Measurements from ENCODE around the gene SLX9. TPM values are rescaled to one million over a fixed set of nuclear protein-coding genes. Genes with fewer than 3 reads are reported as not detected.

Gene SLX9
- total RNA-seq, 6 experiments from 2014 or later = 15.0 to 27.9 (median 17.1) TPM

- intact Hi-C loops (cut with DNase I) = no loop called here
- DNase-seq = no peak
- no peak for ATAC-seq
- 94% methylated on average over 12 of the region's 12 CpGs for WGBS (ENCODE audit: insufficient coverage, low coverage, low lambda C conversion rate, missing lambda C conversion rate)
- no peaks in the 10 kb centered on the region for H3K9me3 ChIP-seq
- no peak overlapping the region for H3K27ac ChIP-seq
- peaks cover 0 to 11% (median 2%) of the 10 kb centered on the region in 4 donors for H3K4me1 ChIP-seq
- no peaks in the 10 kb centered on the region for H3K27me3 ChIP-seq
- TF ChIP-seq POLR2A (IDR thresholded peaks at IDR 0.05) = no peak
- TF ChIP-seq CTCF (IDR thresholded peaks at IDR 0.05) = no peak
- no peak overlapping the region for H3K4me3 ChIP-seq
- H3K36me3 ChIP-seq = no peaks in the 10 kb centered on the region
These were observed 24.6 kb downstream of the SLX9 start for GRCh38 chr21:44964381-44964780.

GRCh38 chr21:44965251-44966022 is 25.6 kb downstream of the SLX9 start:
- TF ChIP-seq CTCF (IDR thresholded peaks at IDR 0.05) = no peak
- no peak for TF ChIP-seq POLR2A (IDR thresholded peaks at IDR 0.05)
- H3K9me3 ChIP-seq = no peaks in the 10 kb centered on the region
- no peaks in the 10 kb centered on the region for H3K36me3 ChIP-seq
- H3K4me3 ChIP-seq = no peak overlapping the region
- intact Hi-C loops (cut with DNase I) = no loop called here
- 86% methylated on average over 9 of the region's 17 CpGs for WGBS (ENCODE audit: insufficient coverage, low coverage, low lambda C conversion rate, missing lambda C conversion rate)
- H3K4me1 ChIP-seq = peaks cover 0 to 14% (median 0%) of the 10 kb centered on the region in 4 donors
- H3K27ac ChIP-seq = no peak overlapping the region
- ATAC-seq (no peak), DNase-seq (no peak)
- H3K27me3 ChIP-seq = no peaks in the 10 kb centered on the region

- H3K4me3 ChIP-seq = no peak overlapping the region
- ATAC-seq = no peak
- intact Hi-C loops (cut with DNase I) = no loop called here
These were observed 26.6 kb downstream of the SLX9 start for GRCh38 chr21:44966135-44967081.

GRCh38 chr21:44967082-44968047 is 27.5 kb downstream of the SLX9 start:
- Histone ChIP-seq H3K27ac (peak overlapping the region; percentile 51 to 86 (median 82)), H3K4me1 (peaks cover 0 to 14% (median 0%) of the 10 kb centered on the region in 4 donors), H3K36me3 (no peaks in the 10 kb centered on the region), H3K9me3 (no peaks in the 10 kb centered on the region), H3K4me3 (no peak overlapping the region), H3K27me3 (no peaks in the 10 kb centered on the region)
- ATAC-seq (peak in 2 of 4 donors; percentile 6 to 18), DNase-seq (no peak)
- TF ChIP-seq POLR2A (IDR thresholded peaks at IDR 0.05) = no peak
- no peak for TF ChIP-seq CTCF (IDR thresholded peaks at IDR 0.05)
- 80% methylated on average over 2 of the region's 38 CpGs for WGBS (ENCODE audit: insufficient coverage, low coverage, low lambda C conversion rate, missing lambda C conversion rate)
- intact Hi-C loops (cut with DNase I) = no loop called here

More at GRCh38 chr21:44966135-44967081, 26.6 kb downstream of the SLX9 start:
- no peaks in the 10 kb centered on the region for H3K27me3 ChIP-seq
- TF ChIP-seq POLR2A (IDR thresholded peaks at IDR 0.05) = no peak
- no peaks in the 10 kb centered on the region for H3K9me3 ChIP-seq
- peak overlapping the region in 2 of 3 donors; percentile 82 to 86 for H3K27ac ChIP-seq
- WGBS (ENCODE audit: insufficient coverage, low coverage, low lambda C conversion rate, missing lambda C conversion rate) = 66% methylated on average over 13 of the region's 30 CpGs
- H3K4me1 ChIP-seq = peaks cover 0 to 14% (median 0%) of the 10 kb centered on the region in 4 donors
- H3K36me3 ChIP-seq = no peaks in the 10 kb centered on the region
- no peak for DNase-seq

All from right lobe of liver (tissue), 6 donors.